Kidney tubule cell (primary cell): ENCODE results near the gene ENPEP.
"Not testable (repeated sequence)": the region's sequence is repeated elsewhere in the genome, so short reads cannot be mapped to it uniquely, and the experiment has no call there.

Source experiments
- DNase-seq: peaks from one replicate; pipeline ENCODE4 v3.0.0-alpha.2; 2018; ENCODE audit warnings: low spot score

Gene ENPEP

DNA sequence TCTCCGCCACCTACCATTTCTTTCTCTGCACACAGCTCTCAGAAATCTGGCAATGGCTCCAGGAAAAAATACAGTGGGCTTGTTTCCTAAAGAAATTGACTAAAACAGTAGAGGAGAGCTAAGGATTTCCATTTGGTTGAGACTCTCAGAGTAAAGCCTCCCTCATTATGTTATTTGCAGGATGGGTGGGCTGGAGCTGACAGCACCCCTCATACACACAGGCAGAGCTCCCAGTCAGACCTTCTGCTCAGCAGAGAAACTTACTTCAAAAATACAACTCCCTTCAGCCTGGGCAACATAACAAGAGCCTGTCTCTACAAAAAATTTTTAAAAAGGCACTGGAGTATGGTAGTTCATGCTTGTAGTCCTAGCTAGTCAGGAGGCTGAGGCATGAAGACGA, 44.9 kb downstream of the ENPEP start:
- DNase-seq: peak; percentile 35

DNA sequence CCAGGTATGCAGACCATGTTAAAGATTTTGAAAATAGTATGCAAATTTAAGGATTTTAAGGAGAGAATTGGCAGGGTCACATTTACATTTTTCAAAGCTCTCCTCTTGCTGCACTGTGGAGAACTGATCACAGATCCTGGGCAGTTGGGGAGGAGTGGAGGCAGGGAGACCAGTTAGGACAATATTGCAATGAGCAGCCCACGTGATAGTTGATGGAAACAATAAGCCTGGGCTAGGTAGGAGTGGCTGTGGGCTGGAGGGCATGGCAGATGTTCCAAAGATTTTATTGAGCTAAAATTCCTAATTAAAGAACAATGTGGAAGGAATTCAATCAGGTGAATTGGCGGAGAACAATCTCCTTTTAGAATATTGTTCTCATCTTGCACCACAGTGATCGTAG, 50.6 kb downstream of the ENPEP start:
- DNase-seq: no peak

DNA sequence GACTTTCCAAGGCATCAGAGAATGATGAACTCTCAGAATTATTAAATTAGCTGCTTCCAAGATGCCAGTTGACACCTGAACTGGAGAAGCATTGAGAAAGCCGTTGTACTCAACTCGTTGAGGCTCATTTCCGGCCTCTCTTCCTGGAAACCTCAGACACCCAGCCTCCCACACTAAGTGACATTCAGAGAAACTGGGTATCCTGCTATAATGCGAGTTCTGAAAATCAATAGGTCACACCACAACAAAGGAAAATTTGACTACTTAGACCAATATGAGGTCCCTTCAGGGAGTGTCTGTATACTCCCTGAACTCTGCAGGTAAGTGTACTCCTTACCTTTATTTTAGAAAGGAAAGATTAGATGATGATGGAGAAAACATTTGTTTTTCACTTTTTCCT, 51.2 kb downstream of the ENPEP start:
- no peak for DNase-seq

DNA sequence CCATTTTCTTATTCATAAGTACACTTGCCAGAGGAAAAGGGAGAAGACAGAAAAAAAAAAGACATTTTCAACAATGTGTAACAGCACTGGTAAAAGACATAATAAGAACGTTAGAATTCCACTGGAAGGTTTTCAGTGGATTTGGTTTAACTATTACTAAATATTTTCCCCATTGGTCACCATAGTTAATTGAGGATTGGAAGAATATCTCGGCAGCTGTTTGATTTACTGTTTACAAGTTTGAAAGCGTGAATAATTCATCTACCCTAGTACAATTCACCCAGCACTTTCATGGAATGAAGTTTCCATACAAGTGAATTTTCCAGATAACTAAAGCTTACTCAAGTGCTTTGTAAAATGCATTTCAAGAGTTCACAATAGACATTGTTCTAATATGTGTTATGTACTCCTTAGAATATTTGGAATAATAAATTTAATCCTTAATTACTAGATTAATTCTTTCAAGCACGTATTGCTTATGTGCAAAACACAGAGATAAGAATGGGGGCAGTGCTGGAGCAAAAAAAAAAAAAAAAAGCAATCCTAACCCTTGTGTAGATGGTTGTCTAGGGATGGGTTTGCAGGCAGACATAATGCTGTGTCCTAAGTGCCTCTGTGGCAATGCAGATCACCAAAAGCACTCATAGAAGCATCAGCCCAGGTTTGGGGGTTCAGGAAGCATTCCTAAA, 57.1 kb downstream of the ENPEP start:
- DNase-seq: peak; percentile 32

DNA sequence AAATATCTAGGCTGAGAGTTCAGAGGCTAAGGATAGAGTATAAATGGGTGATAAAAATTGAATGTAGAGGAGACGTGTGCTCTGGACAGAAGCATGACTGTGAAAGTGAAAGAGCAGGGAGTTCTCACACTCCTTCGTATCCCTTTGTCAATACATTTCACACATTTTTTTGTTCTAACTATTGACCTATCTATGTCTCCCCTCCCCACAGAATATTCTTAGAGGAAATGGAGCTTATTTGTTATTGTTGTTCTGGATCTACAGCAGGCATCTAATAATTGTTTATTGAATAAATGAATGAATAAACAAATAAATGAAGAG, 57.6 kb downstream of the ENPEP start:
- no peak for DNase-seq

DNA sequence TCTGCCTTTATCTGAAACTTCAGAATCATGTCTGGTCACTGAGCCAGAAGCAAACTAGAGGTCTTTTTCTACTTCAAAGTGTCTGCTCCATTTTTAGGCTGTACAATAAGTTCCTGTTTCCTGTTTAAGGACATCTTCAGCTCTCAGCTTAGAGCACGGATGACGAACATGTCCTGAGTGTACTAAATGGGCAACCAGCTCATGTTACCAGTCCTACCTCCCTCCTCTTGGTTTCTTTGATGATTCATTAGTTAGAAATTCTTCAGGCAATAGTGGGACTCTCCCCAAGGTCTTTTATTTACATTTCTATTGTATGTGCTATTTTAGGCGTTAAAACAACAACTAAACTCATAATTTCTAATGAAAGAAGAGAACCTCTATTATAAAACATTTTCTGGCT, 58.0 kb downstream of the ENPEP start:
- DNase-seq: peak; percentile 95

DNA sequence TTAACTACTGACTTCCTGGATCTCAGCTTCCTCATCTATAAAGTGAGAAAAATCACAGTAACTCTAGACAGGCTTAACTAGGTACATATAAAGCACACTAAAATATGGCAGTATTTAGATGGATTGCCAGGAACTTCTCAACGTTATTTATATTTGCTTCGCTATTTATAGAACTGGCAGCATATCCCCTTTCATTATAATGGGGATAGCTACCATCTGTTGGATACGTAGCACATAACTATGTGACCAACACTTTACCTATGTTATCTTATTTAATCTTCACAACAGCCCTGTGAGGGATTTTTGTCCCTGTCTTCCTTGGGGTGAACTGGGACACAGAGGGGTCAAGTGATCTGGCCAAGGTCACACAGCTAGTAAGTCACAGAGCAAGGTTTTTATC, 64.6 kb downstream of the ENPEP start:
- DNase-seq: no peak

DNA sequence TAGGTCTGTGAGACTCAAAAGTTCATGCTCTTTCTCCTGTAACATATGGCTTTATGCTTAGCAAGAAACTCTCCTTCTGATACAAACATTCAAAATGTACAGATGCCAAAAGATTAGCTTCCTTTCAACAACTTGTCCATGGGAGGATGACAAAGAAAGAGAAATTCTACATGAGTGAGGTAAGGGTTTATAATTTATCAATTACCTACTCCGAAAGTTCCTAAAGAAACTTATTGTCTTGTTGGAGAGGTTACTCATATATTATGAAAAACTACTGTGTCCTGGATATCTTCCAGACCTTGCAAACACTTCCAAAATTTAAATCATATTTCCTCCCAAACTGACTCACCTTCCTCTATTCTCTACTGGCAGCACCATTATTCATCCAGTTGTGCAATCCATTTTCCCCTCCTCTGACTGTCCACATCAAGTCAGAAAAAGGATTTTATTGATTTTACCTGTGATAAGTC, 65.1 kb downstream of the ENPEP start:
- peak; percentile 97 for DNase-seq

DNA sequence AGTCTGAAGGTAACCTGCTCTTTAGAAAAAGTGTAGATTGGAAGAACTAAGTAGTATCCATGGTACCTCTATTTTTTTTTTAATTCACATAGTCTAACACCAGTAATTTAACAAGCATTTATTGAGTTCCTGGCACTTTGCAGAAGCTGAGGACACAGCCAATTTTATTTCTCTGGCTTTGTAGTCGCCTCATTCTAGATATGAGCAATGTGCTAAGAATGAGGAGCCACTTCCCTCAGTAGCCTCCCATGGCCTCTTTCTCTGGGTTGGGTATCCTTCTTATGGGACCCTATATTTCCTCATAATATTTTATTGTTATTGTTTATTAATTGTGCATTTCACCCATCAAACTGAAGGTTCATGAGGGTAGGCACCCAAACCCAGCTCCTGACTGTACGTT, 67.6 kb downstream of the ENPEP start:
- DNase-seq: peak; percentile 25

DNA sequence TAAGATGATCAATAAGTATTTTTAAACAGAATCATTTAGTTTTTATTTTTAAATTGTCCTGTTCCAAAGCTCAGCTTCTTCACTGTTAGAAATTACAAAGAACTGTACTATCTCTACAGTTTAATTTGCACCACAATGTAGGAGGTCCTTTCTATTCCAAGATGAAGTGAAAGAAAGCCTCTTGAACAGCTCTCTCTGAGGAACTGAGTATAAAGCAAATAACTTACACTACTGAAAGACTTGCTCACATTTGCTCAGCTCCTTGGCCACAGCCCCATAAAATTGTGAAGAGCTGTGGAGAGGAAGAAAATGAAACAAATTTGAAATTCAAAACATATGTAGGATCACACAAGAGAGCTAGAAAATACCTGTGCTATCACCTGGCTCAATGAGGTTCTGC, 68.6 kb downstream of the ENPEP start:
- DNase-seq: no peak

DNA sequence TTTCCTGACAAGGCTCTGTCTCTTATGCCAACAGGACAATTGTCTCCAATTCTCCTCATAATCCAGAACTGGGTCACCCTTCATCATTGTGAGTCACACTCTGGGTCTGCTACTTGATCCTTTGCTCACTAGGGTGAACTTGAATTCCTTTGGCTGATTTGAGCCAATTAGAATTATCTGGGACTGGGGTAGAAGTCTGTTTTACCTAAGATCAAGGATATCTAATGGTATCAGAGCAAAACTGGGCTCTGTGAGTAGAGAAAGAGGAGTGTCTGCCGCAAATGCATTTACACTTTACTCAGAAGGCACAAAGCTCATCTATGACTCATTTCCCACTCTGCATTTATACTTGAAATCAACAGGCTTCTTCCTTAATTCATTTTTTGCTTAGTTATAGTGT, 74.3 kb downstream of the ENPEP start:
- peak; percentile 40 for DNase-seq

DNA sequence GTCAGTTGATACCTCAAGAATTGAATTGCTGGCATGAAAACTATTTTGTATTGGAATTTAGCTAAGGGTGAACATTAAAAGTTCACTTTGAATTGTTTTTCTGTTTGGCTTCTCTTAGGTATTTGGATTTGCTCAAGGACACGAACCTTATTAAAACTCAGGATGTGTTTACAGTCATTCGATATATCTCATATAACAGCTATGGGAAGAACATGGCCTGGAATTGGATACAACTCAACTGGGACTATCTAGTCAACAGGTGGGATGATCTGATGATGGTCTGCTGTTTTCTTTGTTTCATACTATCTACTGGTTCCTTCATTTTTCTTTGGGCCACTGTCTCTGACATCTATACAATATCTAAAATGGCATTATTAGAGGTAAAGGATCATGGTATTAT, 77.2 kb downstream of the ENPEP start:
- no peak for DNase-seq

DNA sequence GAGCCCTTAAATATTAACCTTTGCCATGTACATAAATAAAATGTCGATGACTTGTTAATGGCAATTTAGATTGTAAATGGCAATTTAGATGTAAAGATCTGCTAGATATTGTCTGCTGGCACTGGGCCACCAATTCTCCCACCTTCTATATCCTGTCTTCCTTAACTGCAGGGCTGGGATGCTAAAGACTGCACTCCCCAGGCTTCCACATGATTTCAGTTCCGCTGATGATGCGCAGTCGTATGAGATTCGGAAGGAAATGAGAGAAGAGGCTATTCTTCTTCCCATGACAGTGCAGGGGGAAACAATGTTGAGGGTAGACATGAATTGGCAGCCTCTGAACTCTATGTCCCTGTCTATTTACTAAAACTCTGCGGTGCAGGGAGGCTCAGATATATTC, 91.3 kb downstream of the ENPEP start:
- DNase-seq: no peak

DNA sequence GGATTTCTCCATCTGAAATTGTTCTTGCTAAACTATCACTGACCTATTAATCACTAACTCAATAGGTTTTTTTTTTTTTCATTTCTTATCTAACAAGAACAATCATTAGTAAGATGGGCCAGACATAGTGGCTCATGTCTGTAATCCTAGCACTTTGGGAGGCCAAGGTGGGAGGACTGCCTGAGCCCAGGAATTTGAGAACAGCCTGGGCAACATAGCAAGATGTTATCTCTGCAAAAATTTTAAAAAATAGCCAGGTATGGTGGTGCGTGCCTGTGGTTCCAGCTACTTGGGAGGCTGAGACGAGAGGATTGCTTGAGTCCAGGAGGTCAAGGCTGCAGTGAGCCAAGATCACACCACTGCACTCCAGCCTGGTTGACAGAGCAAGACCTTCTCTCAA, 100.7 kb downstream of the ENPEP start:
- DNase-seq: not testable (repeated sequence)

DNA sequence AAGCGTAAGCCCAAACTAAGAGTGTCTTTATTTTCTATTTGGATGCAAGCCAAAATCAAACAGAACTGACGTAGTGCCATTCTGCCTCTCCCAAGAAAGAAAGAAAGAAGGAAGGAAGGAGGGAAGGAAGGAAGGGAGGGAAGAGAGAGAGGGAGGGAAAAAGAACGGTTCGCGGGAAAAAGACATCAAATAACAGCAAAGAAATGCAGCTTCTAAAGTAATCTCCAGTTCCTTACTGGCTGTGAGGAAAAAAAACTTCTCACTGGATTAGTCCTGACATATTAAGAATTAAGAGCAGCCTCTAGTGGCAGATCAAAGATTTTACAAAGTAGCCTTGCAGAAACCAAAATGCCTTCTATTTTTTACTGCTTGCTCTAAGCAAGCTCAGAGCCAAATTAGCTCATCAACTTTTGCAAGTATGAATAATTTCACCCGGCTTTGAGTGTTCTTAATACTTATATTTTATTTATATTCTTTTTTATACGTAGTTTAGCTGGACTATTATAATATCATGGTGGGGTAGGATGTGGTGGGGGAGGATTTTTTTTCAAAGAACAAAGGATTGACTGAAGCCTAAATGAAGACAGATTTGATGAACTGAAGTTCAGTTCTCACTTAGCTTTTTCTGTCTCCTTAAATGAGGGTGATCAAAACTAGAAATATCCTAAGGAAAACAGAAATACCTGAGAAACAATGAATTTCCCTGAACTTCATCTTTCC, 110.3 kb downstream of the ENPEP start:
- DNase-seq: peak; percentile 64

DNA sequence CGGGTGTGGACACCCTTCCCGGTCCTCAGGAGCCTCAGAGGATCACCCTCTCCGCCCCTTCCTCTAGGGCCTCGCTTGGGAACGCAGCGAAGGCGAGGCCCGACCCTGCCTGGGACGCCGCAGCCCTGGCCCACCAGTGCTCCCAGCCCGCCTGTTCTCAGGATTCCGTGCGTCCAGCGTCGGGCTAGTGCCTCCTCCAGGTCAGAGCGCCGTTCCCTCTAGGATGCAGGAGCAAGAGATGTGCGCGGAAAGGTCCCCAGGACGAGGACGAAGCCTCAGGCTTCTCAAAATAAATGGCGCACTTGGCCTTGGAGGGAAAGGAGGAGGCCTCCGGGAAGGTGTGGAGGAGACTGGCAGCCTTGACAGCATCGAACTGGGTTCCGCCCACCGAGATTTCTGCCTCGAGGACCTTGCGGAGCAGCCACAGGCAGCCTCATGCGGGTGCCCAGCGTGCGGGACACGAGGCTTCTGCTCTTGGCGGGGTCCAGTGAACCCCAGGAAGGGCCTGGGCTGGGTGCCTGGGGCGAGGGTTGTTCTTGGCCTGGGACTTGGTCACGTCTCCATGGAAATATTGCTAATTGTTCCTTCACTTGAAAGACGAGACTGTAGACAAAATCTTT, 111.8 kb downstream of the ENPEP start:
- no peak for DNase-seq

DNA sequence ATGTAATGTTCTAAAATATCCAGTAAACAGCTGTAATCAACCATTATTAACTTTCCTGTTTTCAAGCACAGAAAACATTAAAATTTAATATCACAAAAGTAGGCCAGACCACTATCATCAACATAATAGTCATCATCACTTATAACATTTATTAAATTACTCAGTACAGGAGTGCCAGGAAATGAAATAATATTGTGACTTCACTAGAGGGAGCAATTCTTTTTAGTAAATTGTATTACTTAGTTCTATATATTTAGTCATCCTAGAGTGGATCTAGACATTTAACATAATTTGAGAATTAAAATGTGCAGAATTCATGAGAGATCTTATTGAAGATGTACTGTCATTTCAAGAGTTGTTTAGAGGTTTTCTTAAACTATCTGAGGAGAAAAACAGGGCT, 113.3 kb downstream of the ENPEP start:
- DNase-seq: peak; percentile 7

DNA sequence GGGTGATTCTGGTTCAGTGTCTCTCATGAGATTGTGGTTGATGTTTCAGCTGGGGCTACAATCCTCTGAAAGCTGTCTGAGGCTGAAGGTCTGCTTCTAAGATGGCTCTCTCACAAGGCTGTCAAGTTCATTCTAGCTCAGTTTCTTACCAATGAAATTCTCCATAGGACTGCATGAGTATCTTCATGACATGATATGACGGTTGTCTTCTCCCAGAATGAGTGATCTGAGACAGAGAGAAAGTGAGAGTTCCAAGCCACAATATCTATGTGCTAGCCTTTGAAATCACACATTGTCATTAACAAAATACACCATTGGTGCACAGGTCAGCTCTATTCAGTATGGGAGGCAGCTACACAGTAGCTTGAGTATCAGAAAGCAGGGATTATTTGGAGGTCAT, 119.6 kb downstream of the ENPEP start:
- DNase-seq: no peak

DNA sequence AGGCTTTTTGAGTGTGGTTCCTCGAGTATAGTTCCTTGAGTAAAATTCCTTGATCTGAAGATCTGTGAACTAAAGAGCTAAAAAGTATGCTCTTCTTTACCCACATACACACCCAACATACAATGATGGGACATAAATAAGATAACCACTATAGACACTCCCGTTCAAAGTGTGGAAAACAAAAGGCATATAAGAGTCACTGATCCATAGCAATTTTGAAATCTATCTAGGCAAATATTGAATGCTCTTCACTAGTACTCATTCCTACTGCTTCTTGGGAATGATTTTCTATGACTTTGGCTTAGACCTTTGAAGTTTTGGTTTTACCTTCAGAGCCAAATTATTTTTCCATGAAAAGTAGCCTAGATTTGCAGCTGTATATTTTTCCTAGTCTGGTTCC, 120.5 kb downstream of the ENPEP start:
- no peak for DNase-seq

DNA sequence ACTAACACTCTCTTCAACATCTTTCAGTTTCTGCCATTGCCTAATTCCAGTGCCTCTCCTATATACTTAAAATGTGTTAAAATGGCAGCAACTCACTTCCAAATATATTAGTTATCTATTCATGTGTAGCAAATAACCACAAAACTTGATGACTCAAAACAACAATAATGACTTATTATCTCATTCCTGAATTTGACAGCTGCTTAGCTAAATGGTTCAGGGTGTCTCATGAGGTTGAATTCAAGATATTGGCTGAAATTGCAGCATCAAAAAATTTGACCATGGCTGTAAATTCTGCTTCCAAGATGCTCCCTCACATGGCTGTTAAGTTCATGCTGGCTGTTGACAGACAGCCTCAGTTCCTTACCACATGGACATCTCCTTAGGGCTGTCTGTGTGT, 121.6 kb downstream of the ENPEP start:
- peak; percentile 32 for DNase-seq

DNA sequence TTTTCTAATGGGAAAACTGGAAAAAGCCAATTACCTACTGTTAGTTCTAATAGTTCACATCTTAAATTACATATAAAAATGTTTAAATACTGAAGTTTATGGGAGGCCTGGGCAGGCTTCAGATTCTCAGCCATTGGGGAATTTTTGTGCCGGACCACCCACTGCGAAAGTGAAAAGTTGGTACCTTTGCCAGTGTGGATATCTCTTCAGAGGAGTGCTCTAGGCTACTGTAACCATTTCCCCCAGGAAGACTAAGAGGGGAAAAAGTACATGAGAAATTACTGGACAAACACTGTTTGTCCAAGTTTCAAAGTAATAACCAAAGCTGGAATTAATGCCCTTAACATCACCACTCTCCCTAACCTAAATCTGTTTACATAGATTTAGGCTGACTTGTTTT, 126.1 kb downstream of the ENPEP start:
- no peak for DNase-seq

DNA sequence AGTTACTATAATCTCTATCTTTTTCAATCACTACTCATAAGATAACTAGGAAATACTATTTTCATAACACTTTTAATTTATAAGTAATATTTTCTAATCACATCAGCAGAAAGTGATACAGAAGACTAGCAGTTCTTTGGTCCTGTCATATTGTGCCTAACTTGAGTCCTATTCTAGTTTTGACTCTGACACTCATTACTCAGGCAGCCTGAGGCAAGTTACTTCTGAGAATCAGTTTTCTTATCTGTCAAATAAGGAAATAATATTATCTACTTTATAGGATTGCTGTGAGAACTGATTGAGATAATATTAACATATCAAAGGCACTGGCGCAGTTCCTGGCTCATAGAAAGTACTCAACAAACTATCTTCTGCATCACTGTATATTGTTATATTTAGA, 129.1 kb downstream of the ENPEP start:
- DNase-seq: no peak

DNA sequence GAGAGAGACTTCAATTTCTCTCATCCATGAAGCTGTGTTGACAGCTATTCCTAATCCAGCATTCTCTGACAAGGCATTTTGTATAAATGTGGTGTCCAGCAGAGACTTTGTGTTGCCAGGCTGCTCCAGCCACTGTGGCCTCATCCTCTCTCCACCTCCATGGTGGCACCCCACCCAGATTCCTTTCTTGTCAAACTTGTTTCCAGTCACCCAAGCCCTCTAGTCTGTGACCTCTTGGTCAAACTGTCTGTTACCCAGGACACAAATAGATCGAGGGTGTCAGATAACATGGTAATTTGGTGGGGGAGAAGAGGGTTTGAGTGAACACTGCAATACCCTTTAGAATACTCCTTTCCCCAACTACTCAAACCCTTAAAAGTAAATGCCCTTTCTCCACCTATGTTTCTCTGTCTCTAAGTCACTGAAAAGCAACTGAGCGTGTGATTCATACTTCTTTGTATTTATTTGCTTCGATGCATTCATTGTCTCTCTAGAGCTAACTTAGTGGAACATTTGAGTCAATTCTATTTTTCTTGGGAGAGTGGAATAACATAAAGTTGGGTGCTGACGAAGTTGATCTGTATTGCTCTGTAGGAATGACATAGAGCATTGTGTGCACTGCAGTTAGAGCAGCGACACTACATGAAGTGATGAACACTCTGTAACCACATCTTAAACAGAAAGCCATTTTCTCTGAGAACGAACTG, 133.2 kb downstream of the ENPEP start:
- DNase-seq: peak; percentile 55
